HG03342 (cell line): ENCODE results near the gene MINDY4.

Source experiments
- ATAC-seq: cut with Tn5 transposase; IDR thresholded peaks from one replicate; pipeline ENCODE4 v1.9.1; 2021; ENCODE audit warnings: mild to moderate bottlenecking, moderate library complexity; ENCODE audit not compliant: unreplicated experiment

Gene MINDY4

DNA sequence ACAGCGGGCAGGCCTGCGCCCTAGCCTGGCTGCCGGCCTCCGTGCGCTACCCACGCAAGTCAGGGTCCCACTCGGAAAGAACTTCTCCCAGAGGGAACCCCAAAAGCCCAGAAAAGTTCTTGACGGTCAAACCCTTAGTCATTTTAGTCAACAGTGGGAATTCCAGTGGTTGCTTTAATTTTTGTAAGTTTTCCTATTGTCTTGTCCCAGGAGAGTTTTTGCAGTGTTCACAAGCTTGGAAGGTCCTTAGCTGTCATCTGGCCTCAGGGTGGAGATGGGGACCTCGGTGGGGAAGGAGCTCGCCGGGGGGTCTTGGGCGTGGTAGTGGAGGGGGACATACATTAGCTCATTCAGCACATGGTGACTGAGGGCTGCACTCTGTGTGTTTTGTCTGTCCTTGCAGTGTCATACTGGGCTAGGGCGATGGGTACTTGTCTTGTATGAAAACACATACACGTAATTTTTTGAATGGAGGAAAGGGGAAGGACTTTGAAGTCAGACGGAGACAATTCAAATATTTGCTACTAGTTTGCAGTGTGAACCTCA, 736 bp downstream of the MINDY4 start:
- no peak for ATAC-seq

- no peak for ATAC-seq
These were observed 1.8 kb downstream of the MINDY4 start for GRCh38 chr7:30772984-30773383.

GRCh38 chr7:30775992-30776391, 4.8 kb downstream of the MINDY4 start:
- no peak for ATAC-seq

- ATAC-seq, result no peak
These were observed 5.8 kb downstream of the MINDY4 start for GRCh38 chr7:30776971-30777370.

GRCh38 chr7:30778255-30779025, 7.2 kb downstream of the MINDY4 start:
- no peak for ATAC-seq

DNA sequence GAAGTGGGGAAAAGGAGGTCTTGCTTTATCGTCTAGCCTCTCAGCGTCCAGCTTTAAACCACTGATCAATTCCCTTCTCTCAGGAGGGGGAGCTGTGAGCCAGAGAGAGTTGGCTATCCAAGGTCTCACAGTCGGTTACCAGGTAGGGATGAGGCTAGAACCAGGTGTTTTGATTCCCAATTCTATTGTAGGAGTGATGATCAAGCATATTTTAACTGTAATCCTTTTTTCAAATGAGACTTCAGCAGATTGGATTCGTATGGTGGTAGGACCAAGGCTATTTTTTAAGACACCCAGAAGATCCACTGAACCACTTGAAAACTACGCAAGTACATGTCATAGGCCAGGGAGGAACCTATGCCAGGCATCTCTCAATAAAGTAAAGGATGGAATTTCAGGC, 8.4 kb downstream of the MINDY4 start:
- no peak for ATAC-seq

DNA sequence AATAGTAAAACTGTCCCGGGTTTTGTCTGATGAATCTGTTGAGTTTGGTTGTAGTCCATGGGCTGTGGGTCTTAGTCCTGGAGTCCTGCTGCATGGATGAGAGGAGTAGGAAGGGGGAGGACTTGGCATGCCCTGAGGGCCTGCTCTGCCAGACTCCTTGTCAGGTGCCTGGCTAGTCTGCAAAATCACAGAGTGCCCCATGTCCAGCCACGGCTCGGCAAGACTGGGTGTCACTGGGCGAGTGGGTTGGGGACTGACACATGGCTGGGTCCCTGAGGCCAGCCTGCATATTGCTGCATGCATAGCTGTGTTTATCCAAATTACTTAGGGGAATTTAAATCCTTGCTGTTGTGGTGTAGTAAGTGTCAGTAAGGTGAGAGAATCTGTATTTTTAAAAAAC, 9.7 kb downstream of the MINDY4 start:
- ATAC-seq, result no peak

GRCh38 chr7:30782690-30783089, 11.5 kb downstream of the MINDY4 start:
- ATAC-seq, result no peak

DNA sequence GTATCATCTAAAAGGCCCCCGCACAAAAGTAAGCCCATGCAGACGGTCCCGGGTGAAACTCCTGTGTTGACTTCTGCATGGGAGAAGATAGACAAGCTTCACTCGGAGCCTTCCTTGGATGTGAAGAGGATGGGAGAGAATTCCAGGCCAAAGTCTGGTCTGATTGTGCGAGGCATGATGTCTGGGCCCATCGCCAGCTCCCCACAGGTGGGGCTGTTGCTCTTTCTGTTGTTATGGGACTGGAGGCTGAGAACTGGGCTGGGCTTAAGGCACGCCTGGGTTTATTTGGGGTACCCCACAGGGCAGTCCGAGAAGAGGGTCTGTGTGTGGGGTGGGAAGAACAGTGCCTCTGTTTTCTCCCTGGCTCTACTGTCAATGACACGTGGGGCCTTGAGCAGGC, 14.6 kb downstream of the MINDY4 start:
- ATAC-seq, result no peak

- ATAC-seq, result no peak
These were observed 16.3 kb downstream of the MINDY4 start for GRCh38 chr7:30787486-30787885.

GRCh38 chr7:30788640-30789333, 17.6 kb downstream of the MINDY4 start:
- ATAC-seq, result no peak

GRCh38 chr7:30789334-30789711, 18.1 kb downstream of the MINDY4 start:
- ATAC-seq, result no peak

DNA sequence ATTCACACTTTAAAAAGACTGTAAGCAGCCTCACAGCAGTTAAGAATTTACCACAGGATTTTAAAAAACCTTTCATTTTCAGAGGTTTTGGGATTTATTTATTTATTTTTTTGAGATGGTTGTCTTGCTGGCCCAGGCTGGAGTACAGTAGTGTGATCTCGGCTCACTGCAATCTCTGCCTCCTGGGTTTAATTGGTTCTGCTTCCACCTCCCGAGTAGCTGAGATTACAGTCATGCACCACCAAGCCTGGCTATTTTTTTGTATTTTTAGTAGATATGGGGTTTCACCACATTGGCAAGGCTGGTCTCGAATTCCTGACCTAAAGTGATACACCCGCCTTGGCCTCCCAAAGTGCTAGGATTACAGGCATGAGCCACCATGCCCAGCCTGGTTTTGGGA, 19.1 kb downstream of the MINDY4 start:
- ATAC-seq, result no peak

DNA sequence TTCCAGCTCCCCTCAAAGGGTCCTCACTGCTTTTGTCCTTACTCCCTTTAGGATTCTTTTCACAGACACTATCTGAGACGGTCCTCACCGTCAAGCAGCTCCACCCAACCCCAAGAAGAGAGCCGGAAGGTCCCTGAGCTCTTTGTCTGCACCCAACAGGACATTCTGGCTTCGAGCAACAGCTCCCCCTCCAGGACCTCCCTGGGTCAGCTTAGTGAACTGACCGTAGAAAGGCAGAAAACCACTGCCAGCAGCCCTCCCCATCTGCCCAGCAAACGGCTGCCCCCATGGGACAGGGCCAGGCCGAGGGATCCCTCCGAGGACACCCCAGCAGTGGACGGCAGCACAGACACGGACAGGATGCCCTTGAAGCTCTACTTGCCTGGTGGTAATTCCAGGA, 19.9 kb downstream of the MINDY4 start:
- no peak for ATAC-seq

DNA sequence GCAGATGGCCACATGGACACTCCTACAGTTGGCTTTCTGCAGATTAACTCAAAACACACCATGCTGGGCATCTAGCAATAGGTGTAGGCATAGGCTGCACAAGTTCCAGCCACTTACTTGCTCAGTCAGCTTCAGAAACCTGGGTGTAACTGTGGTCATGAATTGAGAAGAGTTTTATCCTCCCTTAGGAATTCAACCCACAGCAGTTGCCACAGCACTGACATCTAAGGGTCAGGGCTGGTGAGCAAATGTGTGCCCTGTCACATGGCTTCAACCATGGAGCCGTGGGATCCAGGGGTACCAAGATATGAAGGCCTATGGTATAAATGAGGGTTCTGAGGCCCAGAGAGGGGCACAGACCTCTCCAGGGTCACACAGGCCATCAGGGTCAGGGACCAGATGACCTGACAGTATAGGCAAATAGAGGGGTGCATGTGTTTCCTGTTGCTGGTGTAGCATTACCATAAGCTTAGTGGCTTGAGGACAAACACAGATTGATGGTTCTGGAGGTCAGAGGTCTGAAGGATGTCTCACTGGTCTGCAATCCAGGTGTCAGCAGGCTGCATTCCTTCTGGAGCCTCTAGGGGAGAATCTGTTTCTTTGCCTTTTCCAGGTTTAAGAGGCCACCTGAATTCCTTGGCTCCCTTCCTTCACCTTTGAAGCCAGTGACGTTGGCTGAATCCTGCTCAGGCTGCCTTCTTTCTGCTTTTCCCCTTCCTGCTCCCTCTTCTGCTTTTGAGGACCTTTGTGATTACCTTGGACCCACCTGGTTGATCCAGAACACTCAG, 24.1 kb downstream of the MINDY4 start:
- ATAC-seq, result no peak

DNA sequence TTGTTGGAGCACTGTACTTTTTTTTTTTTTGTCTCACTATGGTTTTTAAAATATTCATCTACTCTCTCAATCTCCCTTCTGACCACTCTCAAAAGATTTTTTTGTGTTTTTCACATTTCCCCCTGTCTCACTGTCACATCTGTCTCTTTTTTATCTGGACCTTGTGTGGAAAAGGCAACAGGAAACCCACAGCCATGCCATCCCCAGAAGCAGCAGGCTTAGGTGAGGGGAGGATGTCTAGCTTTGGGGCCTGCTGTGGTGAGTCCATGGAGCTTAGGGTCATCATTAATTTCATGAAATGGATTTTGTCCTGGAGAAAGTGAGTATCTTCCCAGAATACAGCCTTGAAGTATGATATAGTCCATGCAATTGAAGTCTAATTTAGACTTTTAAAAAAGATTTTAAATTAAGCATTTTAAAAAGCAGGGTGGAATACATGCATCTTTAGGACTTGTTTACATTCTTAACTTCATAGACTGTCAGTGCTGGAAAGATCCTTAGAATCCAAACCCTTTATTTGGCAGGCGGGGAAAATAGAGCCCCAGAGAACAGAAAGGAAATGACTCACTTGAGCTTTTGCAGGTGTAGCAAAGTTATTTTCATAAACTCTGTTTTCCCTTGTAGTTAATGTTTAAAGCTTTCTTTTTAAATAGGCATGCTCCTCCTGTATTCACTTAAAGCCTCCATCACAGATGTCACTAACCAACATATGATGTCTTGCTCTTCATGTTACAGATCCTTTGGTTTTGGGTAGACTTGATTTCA, 25.1 kb downstream of the MINDY4 start:
- ATAC-seq, result no peak

- ATAC-seq, result no peak
These were observed 26.2 kb downstream of the MINDY4 start for GRCh38 chr7:30797176-30798040.

GRCh38 chr7:30799206-30799975, 28.2 kb downstream of the MINDY4 start:
- ATAC-seq, result peak; percentile 76
